Measurements from ENCODE around the gene TNS2. TPM values are rescaled to one million over a fixed set of nuclear protein-coding genes. Genes with fewer than 3 reads are reported as not detected.

Gene TNS2
- polyA plus RNA-seq, 1 of the 3 experiments (the other 2 are of a cell fraction) = 50.0 TPM

DNA sequence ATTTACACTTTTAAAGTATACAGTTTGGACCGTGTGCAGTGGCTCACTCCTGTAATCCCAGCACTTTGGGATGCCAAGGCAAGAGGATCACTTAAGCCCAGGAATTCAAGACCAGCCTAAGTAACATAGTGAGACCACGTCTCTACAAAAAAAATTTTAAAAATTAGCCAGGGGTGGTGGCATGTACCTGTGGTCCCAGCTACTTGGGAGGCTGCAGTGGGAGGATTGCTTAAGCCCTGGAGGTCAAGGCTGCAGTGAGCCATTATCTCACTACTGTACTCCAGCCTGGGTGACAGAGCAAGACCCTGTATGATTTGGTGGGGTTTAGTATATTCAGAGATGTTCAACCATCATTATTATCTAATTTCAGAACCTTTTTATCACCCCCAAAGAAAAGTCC, 38.9 kb upstream of the TNS2 start:
- WGBS (ENCODE audit: low lambda C conversion rate) = 93% methylated on average over 2 of the region's 2 CpGs
- POLR2A ChIA-PET = no interaction called here

More for the DNA sequence above, 38.9 kb upstream of the TNS2 start:
- Histone ChIP-seq H3K4me2 (no peak overlapping the region), H3K4me3 (ENCODE audit: low read depth in 2 of 2, low read length in 1 of 2) (no peak overlapping the region), H3K9ac (no peak overlapping the region), H3K9me3 (no peaks in the 10 kb centered on the region), H3K4me1 (ENCODE audit: control insufficient read depth in 1 of 2, insufficient read depth in 2 of 2, low read depth in 1 of 2, low read length in 1 of 2) (peaks cover 14 to 15% of the 10 kb centered on the region in 2 experiments; a peak in 3 of 4 replicates), H3K36me3 (replicated peaks in 1 of 2; ENCODE audit: control insufficient read depth in 1 of 2, insufficient read depth in 2 of 2, low read length in 1 of 2) (peaks cover 18 to 57% of the 10 kb centered on the region in 2 experiments), H4K20me1 (ENCODE audit: insufficient read depth) (peaks cover 91% of the 10 kb centered on the region), H3K79me2 (ENCODE audit: insufficient read depth) (peaks cover 97% of the 10 kb centered on the region), H3K27me3 (ENCODE audit: insufficient read depth) (no peaks in the 10 kb centered on the region), H3K27ac (ENCODE audit: low read depth in 2 of 2, low read length in 1 of 2) (no peak overlapping the region), H2AFZ (ENCODE audit: low read depth) (no peak overlapping the region), H3K9me2 (no peaks in the 10 kb centered on the region), H3F3A (replicated peaks; ENCODE audit: insufficient read depth) (peaks cover 13% of the 10 kb centered on the region)
- CTCF ChIA-PET = interaction anchor here (0.6 to 1.4 kb wide), 8 partner anchors 10 to 179 kb away, joined by 3 to 4 read pairs (median 3); no protein-coding TSS in a partner anchor
- no peak for TF ChIP-seq USF2 (IDR thresholded peaks at IDR 0.05; ENCODE audit: borderline replicate concordance, low read depth, low read length)
- TF ChIP-seq FOXM1 (IDR thresholded peaks at IDR 0.05; ENCODE audit: low read depth) = no peak
- no peak for TF ChIP-seq REST (IDR thresholded peaks at IDR 0.05; ENCODE audit: low read depth, low read length)
- no peak for TF ChIP-seq USF1 (IDR thresholded peaks at IDR 0.05; ENCODE audit: borderline replicate concordance, low read depth)
- no peak for TF ChIP-seq MAX (IDR thresholded peaks at IDR 0.05; ENCODE audit: low read depth)
- TF ChIP-seq CTCF (IDR thresholded peaks at IDR 0.05) = no peak
- no peak for TF ChIP-seq NRF1 (IDR thresholded peaks at IDR 0.05; ENCODE audit: low read depth, low read length)
- no peak for TF ChIP-seq RCOR1 (IDR thresholded peaks at IDR 0.05; ENCODE audit: low read length)
- no peak for TF ChIP-seq EP300 (IDR thresholded peaks at IDR 0.05; ENCODE audit: borderline replicate concordance in 1 of 2, low read depth in 1 of 2, low read length in 1 of 2)
- no peak for TF ChIP-seq POLR2AphosphoS5 (IDR thresholded peaks at IDR 0.05; ENCODE audit: low read depth, low read length)
- TF ChIP-seq SIN3A (IDR thresholded peaks at IDR 0.05; ENCODE audit: borderline replicate concordance, low read depth, low read length) = no peak
- no peak for TF ChIP-seq FOSL2 (IDR thresholded peaks at IDR 0.05; ENCODE audit: borderline replicate concordance, low read depth)
- TF ChIP-seq TEAD4 (IDR thresholded peaks at IDR 0.05; ENCODE audit: borderline replicate concordance, insufficient read depth) = no peak
- TF ChIP-seq TCF12 (IDR thresholded peaks at IDR 0.05) = no peak
- TF ChIP-seq, protein P1, sequence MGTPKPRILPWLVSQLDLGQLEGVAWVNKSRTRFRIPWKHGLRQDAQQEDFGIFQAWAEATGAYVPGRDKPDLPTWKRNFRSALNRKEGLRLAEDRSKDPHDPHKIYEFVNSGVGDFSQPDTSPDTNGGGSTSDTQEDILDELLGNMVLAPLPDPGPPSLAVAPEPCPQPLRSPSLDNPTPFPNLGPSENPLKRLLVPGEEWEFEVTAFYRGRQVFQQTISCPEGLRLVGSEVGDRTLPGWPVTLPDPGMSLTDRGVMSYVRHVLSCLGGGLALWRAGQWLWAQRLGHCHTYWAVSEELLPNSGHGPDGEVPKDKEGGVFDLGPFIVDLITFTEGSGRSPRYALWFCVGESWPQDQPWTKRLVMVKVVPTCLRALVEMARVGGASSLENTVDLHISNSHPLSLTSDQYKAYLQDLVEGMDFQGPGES (IDR thresholded peaks at IDR 0.05; ENCODE audit: low read depth, low read length) = no peak
- TF ChIP-seq RAD21 (IDR thresholded peaks at IDR 0.05; ENCODE audit: low read length) = no peak
- no peak for TF ChIP-seq GABPA (IDR thresholded peaks at IDR 0.05; ENCODE audit: low read depth)
- TF ChIP-seq, protein P2, sequence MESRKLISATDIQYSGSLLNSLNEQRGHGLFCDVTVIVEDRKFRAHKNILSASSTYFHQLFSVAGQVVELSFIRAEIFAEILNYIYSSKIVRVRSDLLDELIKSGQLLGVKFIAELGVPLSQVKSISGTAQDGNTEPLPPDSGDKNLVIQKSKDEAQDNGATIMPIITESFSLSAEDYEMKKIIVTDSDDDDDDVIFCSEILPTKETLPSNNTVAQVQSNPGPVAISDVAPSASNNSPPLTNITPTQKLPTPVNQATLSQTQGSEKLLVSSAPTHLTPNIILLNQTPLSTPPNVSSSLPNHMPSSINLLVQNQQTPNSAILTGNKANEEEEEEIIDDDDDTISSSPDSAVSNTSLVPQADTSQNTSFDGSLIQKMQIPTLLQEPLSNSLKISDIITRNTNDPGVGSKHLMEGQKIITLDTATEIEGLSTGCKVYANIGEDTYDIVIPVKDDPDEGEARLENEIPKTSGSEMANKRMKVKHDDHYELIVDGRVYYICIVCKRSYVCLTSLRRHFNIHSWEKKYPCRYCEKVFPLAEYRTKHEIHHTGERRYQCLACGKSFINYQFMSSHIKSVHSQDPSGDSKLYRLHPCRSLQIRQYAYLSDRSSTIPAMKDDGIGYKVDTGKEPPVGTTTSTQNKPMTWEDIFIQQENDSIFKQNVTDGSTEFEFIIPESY (IDR thresholded peaks at IDR 0.05; ENCODE audit: borderline replicate concordance, low read depth) = no peak
- no peak for TF ChIP-seq RXRA (IDR thresholded peaks at IDR 0.05; ENCODE audit: borderline replicate concordance, low read depth)
- no peak for TF ChIP-seq JUND (IDR thresholded peaks at IDR 0.05)
- DNase-seq = no peak

Measured in SK-N-SH (cell line).